DND-41 (cell line): ENCODE data around the gene XRCC4.
A peak's percentile ranks its signal among the peaks of the same experiment; 100 is the strongest.

ENCODE experiments used
- ATAC-seq: fragments of 200-7000 bp; cut with Tn5 transposase; 3 replicates; pipeline ENCODE4 v1.9.1; 2021; ENCODE audit warnings: low read depth; ENCODE audit not compliant: insufficient read depth
- DNase-seq: peaks from one replicate; pipeline ENCODE4 v3.0.0-alpha.2; 2020
- H2AFZ ChIP-seq: 2 replicates; pipeline ENCODE4 v1.6.0; 2012; ENCODE audit warnings: low read depth, low read length
- H3K27ac ChIP-seq: 2 replicates; pipeline ENCODE4 v1.5.1; 2012; ENCODE audit warnings: low read length, inconsistent platforms
- H3K27me3 ChIP-seq: fragments of 200-600 bp; sonication (generic); 2 replicates; pipeline ENCODE4 v1.6.0; 2012; ENCODE audit warnings: low read length, mild to moderate bottlenecking, inconsistent platforms; ENCODE audit not compliant: insufficient read depth, poor library complexity
- H3K36me3 ChIP-seq: 2 replicates; pipeline ENCODE4 v1.5.1; 2012; ENCODE audit warnings: low read length, inconsistent platforms; ENCODE audit not compliant: insufficient read depth
- H3K4me1 ChIP-seq: 2 replicates; pipeline ENCODE4 v1.5.1; 2012; ENCODE audit warnings: mild to moderate bottlenecking, low read length; ENCODE audit not compliant: insufficient read depth
- H3K4me2 ChIP-seq: 2 replicates; pipeline ENCODE4 v1.6.0; 2012; ENCODE audit warnings: mild to moderate bottlenecking, moderate library complexity, low read length, inconsistent platforms; ENCODE audit not compliant: insufficient read depth
- H3K4me3 ChIP-seq, 2 experiments: fragments of 200-600 bp in 1 of 2; shearing (Covaris generic) in 1 of 2; 2 replicates each; pipeline ENCODE4 v1.5.1; 2012 to 2016; ENCODE audit warnings: inconsistent platforms in 2 of 2, low read length in 2 of 2, mild to moderate bottlenecking in 2 of 2, low read depth in 1 of 2, moderate library complexity in 1 of 2
- H3K79me2 ChIP-seq: 2 replicates; pipeline ENCODE4 v1.6.0; 2012; ENCODE audit warnings: low read length, inconsistent platforms; ENCODE audit not compliant: insufficient read depth
- H3K9ac ChIP-seq: 2 replicates; pipeline ENCODE4 v1.6.0; 2012; ENCODE audit warnings: low read depth, mild to moderate bottlenecking, inconsistent platforms, low read length, moderate library complexity
- H3K9me3 ChIP-seq: 2 replicates; pipeline ENCODE4 v1.5.1; 2012; ENCODE audit warnings: low read length, moderate library complexity, mild to moderate bottlenecking, inconsistent platforms; ENCODE audit not compliant: insufficient read depth, severe bottlenecking
- H4K20me1 ChIP-seq: 2 replicates; pipeline ENCODE4 v1.6.0; 2012; ENCODE audit warnings: low read length; ENCODE audit not compliant: insufficient read depth
- EZH2 ChIP-seq: IDR thresholded peaks from 3 replicates; pipeline ENCODE4 v1.6.1; 2012; ENCODE audit warnings: borderline replicate concordance, low read depth, mild to moderate bottlenecking, moderate library complexity, low read length, inconsistent platforms; ENCODE audit not compliant: severe bottlenecking
- TF ChIP-seq, protein P1 (sequence below): IDR thresholded peaks from 2 replicates; pipeline ENCODE4 v1.5.1; 2012; ENCODE audit warnings: borderline replicate concordance, low read length, moderate library complexity, mild to moderate bottlenecking; ENCODE audit not compliant: poor library complexity, severe bottlenecking; ENCODE audit errors: extremely low read depth

Gene XRCC4

DNA sequence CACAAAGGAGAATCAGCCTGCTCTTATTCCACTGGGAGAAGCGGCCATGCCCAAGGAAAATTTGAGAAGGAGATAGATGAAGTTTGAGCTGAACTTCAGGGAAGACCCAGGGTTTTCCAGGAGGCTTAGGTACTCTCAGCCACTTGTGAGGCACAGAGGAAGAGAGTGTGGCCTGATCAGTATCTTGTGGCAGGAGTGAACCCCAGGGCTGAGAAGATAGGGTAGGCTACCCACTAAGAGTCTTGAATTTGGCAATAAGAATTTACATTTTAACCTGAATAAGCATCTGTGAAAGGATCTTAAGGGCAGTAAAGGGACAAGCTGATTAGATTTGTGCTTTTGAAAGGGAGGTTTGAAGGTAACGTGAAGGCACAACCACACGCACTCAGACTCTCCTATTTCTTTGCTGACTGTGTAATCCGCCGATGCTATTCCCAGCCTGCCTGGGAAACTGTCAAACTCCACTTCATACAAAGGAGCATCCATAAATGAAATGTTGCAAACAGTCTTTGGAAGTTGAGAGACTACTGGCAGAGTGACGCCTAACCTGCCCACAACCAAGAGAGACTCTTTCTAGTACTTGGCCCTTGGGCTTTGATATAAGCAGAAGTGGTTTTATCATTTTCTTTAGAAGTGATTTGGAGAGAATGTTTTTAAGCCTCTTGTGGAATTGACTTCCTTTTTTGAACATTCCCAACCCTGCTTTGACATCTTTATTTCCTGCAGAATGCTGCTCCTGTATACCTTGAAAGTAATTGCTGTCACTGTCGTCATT is 286.0 kb downstream of the XRCC4 start:
- no peaks in the 10 kb centered on the region for H3K36me3 ChIP-seq
- H3K79me2 ChIP-seq, result no peaks in the 10 kb centered on the region
- H2AFZ ChIP-seq, result no peak overlapping the region
- H3K9ac ChIP-seq, result no peak overlapping the region
- H4K20me1 ChIP-seq, result no peaks in the 10 kb centered on the region
- H3K27ac ChIP-seq, result no peak overlapping the region
- DNase-seq (no peak), ATAC-seq (peak; percentile 45; the same call in 1 of the 3 replicates)
- H3K27me3 ChIP-seq, result no peaks in the 10 kb centered on the region
- no peaks in the 10 kb centered on the region for H3K9me3 ChIP-seq
- H3K4me1 ChIP-seq, result no peaks in the 10 kb centered on the region
- H3K4me2 ChIP-seq, result no peak overlapping the region
- TF ChIP-seq EZH2, result no peak
- TF ChIP-seq, protein P1, sequence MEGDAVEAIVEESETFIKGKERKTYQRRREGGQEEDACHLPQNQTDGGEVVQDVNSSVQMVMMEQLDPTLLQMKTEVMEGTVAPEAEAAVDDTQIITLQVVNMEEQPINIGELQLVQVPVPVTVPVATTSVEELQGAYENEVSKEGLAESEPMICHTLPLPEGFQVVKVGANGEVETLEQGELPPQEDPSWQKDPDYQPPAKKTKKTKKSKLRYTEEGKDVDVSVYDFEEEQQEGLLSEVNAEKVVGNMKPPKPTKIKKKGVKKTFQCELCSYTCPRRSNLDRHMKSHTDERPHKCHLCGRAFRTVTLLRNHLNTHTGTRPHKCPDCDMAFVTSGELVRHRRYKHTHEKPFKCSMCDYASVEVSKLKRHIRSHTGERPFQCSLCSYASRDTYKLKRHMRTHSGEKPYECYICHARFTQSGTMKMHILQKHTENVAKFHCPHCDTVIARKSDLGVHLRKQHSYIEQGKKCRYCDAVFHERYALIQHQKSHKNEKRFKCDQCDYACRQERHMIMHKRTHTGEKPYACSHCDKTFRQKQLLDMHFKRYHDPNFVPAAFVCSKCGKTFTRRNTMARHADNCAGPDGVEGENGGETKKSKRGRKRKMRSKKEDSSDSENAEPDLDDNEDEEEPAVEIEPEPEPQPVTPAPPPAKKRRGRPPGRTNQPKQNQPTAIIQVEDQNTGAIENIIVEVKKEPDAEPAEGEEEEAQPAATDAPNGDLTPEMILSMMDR, result no peak
- no peak overlapping the region for H3K4me3 ChIP-seq

DNA sequence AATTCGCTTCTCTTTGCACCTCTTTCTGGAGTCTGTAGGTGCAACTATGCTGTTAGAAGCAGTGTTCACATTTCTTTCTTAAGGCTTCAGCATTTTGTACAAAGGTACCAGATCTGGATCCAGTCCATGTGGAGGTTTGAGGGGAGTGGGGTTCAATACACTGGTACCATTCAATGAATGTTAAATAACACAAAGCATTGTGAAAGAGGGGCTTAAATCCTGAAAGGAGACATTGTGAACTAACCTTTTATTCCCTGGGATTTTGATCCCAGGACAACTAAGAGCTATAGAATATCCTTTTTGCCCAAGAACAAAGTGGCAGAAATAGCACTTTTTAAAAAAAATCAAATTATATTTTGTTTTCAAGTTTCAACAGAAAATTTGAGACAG is 286.5 kb downstream of the XRCC4 start:
- ATAC-seq (no peak), DNase-seq (no peak)
- Histone ChIP-seq H3K27ac (no peak overlapping the region), H3K79me2 (no peaks in the 10 kb centered on the region), H4K20me1 (no peaks in the 10 kb centered on the region), H3K4me2 (no peak overlapping the region), H3K9me3 (no peaks in the 10 kb centered on the region), H3K27me3 (no peaks in the 10 kb centered on the region), H3K9ac (no peak overlapping the region), H3K4me1 (no peaks in the 10 kb centered on the region), H2AFZ (no peak overlapping the region), H3K36me3 (no peaks in the 10 kb centered on the region), H3K4me3 (no peak overlapping the region)
- TF ChIP-seq EZH2, result no peak
- TF ChIP-seq, protein P1, result no peak

DNA sequence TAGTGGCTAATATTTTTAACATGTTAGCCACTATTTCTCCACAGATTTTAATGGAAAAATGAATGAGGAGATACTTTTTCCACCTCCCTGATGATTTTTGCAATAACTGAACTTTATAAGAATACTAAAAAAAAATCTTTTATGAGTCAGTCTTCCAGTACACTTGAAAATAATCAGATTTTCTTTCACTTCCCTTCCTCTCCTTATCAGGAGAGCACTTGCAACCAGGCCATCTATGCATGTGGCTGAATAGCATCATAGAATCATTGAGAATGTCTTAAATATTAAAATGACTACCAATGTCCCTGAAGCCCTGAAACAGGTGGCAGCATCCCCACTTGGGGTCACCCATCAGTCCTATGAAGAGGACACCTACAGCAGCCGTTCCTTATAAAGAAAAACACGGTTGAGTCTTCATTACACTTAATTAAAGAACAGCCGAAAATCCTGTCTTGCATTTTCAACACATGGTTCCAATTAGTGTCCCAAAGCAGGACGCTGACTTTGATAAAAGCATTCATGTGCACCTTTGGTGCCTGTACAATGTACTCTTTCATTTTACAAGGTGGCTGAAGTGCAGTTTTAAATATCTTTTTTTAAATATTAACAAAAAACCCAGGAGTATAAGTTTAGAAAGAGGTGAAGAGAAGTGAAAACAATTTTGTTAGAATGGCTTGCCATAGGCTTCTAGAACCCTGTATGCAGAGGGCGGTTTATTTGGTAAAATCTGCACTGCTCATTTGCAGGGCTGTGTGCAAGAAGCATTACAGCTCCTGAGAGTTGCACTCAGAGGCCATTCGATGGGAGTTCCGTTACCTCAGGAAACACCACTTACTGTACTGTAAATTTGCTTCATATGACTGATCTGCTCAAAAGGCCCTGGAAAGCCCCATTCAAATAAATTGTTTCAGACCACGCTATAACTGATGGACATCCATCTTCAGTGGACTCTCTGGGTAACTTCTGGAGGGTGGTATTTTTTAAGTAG is 287.3 kb downstream of the XRCC4 start:
- Histone ChIP-seq H3K4me3 (no peak overlapping the region), H2AFZ (no peak overlapping the region), H3K4me1 (no peaks in the 10 kb centered on the region), H3K79me2 (no peaks in the 10 kb centered on the region), H3K27me3 (no peaks in the 10 kb centered on the region), H3K4me2 (no peak overlapping the region), H3K27ac (no peak overlapping the region), H3K9me3 (no peaks in the 10 kb centered on the region), H3K9ac (no peak overlapping the region), H4K20me1 (no peaks in the 10 kb centered on the region), H3K36me3 (no peaks in the 10 kb centered on the region)
- no peak for ATAC-seq
- TF ChIP-seq, protein P1, result no peak
- TF ChIP-seq EZH2, result no peak
- DNase-seq, result no peak
